HG03342 (cell line): ENCODE data around the gene SLC22A7.
"Not testable (repeated sequence)": the region's sequence is repeated elsewhere in the genome, so short reads cannot be mapped to it uniquely, and the experiment has no call there.

ENCODE experiments used
- ATAC-seq: cut with Tn5 transposase; IDR thresholded peaks from one replicate; pipeline ENCODE4 v1.9.1; 2021; ENCODE audit warnings: mild to moderate bottlenecking, moderate library complexity; ENCODE audit not compliant: unreplicated experiment

The SLC22A7 gene

GRCh38 chr6:43299338-43300293 is 1.6 kb downstream of the SLC22A7 start:
- no peak for ATAC-seq

GRCh38 chr6:43301081-43301870 is 3.2 kb downstream of the SLC22A7 start:
- ATAC-seq: no peak

GRCh38 chr6:43302126-43302525 is 4.1 kb downstream of the SLC22A7 start:
- ATAC-seq: no peak

DNA sequence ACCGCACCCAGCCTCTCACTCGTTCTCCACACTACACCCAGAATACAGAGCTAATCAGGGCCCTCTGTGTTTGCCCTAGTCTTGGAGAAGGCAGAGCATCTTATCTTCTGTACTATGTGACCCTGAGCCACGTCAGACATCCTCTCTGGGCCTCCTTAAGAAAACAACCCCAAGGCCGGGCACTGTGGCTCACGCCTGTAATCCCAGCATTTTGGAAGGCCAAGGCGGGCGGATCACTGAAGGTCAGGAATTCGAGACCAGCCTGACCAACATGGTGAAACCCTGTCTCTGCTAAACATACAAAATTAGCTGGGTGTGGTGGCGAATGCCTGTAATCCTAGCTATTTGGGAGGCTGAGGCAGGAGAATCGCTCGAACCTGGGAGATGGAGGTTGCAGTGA is 4.9 kb downstream of the SLC22A7 start:
- not testable (repeated sequence) for ATAC-seq

GRCh38 chr6:43303751-43304331 is 5.8 kb downstream of the SLC22A7 start:
- no peak for ATAC-seq

GRCh38 chr6:43304361-43304760 is 6.3 kb downstream of the SLC22A7 start:
- no peak for ATAC-seq

GRCh38 chr6:43304882-43305281 is 6.8 kb downstream of the SLC22A7 start:
- no peak for ATAC-seq

DNA sequence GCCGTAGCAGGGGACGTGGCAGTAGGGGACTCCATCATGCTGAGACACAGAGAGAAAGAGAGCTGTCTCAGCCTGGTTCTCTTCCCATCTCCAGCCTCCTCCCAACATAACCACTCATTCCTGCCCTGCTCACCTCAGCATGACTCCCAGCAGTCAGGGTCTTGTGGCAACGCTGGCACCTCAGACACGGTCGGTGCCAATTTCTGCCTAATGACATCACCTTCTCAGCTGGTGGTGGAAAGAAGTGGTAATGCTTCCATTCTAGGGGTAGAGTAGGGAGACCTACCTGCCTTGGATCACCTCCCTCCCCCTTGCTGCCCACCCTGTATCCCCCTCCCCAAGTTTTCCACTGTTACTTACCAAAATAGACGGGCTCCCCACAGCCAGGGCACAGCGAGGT is 8.0 kb downstream of the SLC22A7 start:
- no peak for ATAC-seq

GRCh38 chr6:43307451-43308100 is 9.5 kb downstream of the SLC22A7 start:
- no peak for ATAC-seq

GRCh38 chr6:43308101-43308989 is 10.3 kb downstream of the SLC22A7 start, which contains the start of gene CRIP3:
CRIP3 (minus strand) TSS chr6:43308826; CDS start chr6:43308792, 34 bp downstream.
- peak; percentile 62 for ATAC-seq

DNA sequence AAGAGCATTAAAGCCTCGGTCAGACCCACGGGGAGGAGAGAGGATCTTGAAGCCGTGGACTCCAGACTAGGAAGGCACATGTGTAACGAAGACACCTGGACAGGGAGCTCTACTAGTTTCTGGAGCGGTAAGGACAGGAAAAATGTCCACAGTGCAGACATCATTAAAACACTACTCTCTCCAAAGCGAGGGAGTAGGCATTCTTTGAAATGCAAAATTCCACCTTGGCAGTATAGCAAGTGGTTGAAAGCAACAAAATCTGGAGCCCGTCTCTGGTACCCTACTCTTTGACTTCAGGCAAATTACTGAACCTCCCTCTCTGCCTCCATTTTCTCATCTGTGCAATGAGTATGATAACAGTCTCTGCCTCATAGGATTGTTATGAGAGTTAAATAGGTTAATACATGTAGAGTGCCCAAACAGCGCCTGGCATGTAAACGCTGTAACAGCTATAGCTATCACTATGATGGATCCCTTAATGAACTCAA is 11.0 kb downstream of the SLC22A7 start:
- ATAC-seq: no peak

DNA sequence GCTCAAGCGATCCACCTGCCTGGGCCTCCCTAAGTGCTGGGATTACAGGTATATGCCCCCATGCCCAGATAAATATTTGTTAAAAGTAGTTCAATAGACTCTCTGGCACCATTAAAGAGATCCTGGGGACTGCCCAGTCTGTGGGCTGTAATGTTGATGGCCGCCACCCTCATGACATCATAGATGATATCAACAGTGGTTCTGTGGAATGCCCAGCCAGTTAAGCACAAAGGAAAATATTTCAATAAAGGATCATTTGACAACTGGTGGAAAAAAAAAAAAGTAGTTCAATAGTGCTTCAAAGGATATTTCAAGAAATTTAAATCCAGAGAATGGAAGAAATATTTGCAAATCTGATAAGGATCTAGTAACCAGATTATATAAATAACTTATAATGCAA is 12.1 kb downstream of the SLC22A7 start:
- ATAC-seq: no peak

GRCh38 chr6:43310624-43311023 is 12.6 kb downstream of the SLC22A7 start:
- no peak for ATAC-seq

- ATAC-seq: no peak
Measured at GRCh38 chr6:43311666-43312065, 13.6 kb downstream of the SLC22A7 start.

- ATAC-seq: no peak
Measured at GRCh38 chr6:43313813-43314212, 15.8 kb downstream of the SLC22A7 start.

GRCh38 chr6:43318011-43318410 is 20.0 kb downstream of the SLC22A7 start:
- no peak for ATAC-seq

DNA sequence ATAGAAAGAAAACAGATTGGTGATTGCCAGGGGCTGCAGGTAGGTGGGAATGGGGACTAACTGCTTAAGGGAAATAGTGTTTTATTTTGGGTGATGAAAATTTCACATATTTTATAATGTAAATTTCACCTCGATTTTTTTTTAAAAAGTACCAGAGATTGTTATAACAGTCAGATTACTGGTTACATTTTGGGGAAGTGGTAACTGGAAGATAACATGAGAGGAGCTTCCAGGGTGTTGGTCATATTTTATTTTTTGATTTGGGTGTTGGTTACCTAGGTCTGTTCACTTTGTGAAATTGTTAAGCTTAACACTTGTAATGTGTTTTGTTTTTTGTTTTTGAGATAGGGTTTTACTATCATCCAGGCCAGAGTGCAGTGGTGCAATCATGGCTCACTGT is 27.8 kb downstream of the SLC22A7 start:
- no peak for ATAC-seq

- ATAC-seq: no peak
Measured at GRCh38 chr6:43328528-43328927, 30.5 kb downstream of the SLC22A7 start.

GRCh38 chr6:43331470-43331869 is 33.4 kb downstream of the SLC22A7 start:
- ATAC-seq: no peak

DNA sequence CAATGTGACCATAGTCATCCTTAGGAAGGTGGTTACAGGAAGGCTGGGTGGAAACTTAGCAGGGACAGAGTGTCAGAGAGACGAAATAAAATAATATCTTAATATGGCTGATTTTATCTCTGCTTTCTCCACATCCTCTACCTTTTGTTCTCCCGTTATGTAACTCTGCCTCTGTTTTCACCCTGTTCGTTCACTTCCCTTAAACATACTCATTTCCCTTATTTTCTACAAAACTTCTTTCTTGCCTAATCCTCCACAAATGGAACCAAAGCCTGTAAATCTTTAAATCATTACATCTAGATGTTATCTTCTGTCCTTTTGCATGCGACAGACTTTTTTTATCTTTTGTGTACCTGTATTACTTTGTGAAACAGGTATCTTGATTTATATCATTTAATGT is 33.8 kb downstream of the SLC22A7 start:
- ATAC-seq: no peak
